GM19467 (cell line): ENCODE results near the gene NDUFAF2.
"Not testable (repeated sequence)": the region's sequence is repeated elsewhere in the genome, so short reads cannot be mapped to it uniquely, and the experiment has no call there.

Experiments
- ATAC-seq: cut with Tn5 transposase; IDR thresholded peaks from one replicate; pipeline ENCODE4 v1.9.1; 2021; ENCODE audit warnings: mild to moderate bottlenecking, moderate library complexity; ENCODE audit not compliant: unreplicated experiment

NDUFAF2 gene

DNA sequence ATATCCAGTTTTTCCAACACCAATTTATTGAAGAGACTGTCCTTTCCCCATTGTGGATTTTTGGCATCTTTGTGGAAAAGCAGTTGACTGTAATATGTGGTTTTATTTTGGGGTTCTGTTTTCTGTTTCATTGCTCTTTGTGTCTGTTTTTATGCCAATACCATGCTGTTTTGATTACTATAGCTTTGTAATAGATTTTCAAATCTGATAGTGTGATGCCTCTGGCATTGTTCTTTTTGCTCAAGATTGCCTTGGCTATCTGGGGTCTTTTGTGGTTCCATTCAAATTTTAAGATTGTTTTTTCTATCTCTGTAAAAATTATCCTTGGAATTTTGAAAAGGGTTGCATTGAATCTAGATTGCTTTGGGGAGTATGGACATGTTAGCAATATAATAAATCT, 99.5 kb downstream of the NDUFAF2 start:
- ATAC-seq, result no peak

DNA sequence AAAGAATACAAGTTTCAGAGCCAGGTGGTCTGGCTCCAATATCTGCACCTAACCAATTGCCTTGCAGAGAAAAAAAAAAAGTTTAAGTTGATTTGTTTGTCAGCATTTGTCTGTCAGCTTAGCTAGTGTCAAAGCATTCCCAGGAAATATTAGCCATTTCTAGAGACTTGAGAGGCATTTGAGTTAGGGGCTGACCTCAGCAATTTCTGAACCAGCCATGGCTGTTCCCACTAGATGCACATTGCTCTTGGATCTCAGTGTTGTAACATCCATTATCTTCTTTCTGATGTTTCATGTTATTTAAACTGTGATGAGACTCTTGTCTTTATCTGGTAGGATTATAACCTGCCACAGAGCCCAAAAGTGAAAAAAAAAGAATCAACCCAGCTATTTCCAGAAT, 102.3 kb downstream of the NDUFAF2 start:
- ATAC-seq, result no peak

DNA sequence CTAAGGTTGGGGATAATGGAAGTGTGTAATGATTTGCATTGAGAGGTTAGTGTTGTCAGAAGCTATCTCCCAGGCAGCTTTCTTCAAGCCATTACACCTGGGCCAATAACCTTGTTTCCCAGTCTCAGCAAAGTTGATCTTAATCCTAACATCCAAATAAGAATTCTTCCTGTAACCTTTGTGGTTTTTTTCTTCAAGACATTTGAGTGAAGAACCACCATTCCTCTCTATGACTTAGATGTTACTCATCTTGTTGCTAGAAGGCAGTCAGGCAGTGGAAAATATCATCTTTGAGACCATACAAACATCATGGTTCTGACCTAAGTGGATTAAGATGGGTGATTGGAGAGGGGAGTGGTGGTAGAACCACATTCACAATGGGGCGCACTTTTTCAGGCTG, 103.5 kb downstream of the NDUFAF2 start:
- ATAC-seq, result no peak

DNA sequence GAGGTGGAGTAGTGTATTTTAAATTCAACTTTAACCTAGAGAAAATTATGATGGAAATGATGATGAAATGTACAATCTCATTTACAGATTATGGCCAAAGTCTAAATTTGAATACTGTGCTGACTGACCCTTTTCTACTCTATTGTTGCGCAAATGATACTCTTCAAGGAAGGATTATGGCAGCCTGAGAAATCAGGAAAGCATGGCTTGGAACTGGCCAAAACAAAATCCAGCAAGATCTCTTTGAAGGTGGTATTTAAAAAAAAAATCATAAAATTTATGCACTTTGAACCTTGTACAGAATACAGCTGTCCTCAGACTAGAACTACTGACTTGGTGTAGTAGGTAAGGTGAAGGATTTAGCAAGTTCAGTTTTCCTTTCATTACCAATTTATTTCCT, 105.3 kb downstream of the NDUFAF2 start:
- no peak for ATAC-seq

DNA sequence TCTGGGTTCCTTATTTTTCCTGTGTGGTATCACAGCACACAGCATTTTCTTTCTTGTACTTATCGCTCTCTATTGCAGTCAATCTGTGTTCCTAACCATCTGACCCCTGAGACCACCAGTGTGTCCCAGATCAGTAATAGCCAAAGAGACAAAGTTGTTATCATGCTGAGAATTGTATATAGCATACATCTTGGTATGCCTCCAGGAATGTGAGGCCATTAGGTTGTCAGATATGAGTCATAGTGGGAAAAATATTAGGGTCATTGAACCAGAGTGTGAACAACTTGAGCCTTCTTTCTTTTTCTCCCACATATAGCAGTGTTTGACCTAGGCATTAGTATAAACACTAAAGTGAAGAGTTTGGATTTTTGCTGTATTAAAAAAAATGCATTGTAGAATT, 106.3 kb downstream of the NDUFAF2 start:
- no peak for ATAC-seq

DNA sequence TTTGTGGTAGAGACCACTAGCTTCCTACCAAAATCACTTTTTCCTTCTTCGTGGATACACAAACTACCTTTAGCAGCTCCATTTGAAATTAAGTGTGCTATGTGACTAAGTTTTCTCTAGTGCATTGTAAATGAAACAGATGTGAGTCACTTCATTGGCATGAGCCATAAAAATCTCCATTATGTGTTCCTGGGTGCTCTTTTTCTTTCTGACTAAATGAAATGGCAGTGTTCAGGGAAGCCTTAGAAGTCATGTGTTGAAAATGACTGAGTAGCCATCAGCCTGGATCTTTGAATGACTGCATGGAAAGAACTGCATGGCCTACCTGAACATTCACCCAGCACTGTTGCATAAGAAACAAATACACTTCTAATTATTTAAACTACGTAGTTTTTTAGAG, 107.9 kb downstream of the NDUFAF2 start:
- no peak for ATAC-seq

DNA sequence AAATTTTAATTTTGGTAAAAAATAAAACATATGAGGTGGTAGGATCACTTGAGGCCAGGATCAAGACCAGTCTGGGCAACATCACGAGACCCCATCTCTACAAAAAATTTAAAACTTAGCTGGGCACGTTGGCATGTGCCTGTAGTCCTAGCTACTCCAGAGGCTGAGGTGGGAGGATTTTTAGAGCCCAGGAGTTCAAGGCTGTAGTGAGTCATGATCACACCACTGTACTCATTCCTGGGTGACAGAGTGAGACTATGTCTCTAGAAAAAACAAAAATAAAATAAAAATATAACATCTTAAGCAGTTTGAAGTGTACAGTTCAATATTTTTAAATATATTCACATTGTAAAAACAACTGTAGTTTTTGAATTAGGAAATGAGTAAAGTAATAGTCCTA, 108.9 kb downstream of the NDUFAF2 start:
- ATAC-seq, result no peak

DNA sequence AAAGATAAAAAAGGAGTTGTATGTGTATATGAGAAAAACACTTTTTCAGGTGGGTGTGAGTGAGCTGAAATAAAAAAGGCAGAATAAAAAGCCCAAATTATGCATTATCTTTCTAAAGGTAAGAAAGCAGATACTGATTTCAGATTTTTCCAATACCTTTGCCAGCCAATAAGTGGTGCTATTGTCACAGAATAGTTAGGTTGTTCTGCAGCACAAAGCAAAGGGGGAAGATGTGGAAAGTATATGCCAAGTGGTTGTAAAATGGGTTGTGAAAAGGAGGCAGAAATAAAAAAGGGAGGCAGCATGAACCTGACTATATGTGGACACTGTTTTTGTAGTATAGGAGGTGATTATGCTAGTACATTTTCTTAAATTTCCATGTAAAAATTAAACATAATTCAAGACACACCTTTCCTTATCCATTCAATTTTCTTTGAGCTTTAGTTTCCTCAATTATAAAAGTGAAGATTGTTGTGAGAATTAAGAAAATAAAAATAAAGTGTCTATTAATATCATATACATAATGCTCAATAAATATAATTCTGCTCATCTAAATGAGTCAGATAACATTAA, 110.5 kb downstream of the NDUFAF2 start:
- ATAC-seq, result no peak

DNA sequence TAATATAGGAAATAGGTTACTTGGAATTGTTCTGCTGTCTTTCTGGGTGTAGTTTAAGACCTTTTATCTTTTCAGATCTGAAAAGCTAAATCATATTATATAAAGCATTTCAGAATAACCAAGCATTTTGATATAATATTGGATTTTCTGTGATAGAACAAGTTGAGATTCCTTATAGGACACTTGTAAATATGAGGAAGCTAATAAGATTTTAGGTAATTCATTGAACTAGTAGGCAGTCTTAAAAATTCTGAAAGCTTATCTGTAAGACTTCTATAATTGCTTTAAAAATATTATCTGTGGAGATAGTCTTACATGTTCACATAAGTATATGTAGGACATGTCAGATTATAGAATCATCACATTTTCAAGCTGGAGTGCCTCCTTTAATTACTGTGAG, 114.5 kb downstream of the NDUFAF2 start:
- ATAC-seq, result no peak

DNA sequence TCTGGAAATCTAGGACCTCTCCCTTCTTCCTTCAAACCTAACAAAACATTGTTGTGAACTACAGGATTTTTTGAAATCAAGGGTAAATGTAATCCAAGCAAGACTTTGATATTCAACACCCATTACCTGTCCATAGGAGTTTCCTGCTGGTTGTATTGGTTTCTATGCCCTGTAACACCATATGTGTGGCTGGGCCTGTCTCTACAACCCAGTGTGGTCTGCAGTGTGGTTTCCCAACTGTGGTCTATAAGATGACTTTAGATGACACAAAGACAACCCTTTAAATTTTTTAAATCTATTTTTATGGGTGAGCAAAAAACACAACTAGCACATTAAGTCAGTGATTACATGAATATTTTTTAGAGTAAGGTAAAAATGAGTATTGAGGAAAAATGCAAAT, 124.1 kb downstream of the NDUFAF2 start:
- ATAC-seq, result no peak

DNA sequence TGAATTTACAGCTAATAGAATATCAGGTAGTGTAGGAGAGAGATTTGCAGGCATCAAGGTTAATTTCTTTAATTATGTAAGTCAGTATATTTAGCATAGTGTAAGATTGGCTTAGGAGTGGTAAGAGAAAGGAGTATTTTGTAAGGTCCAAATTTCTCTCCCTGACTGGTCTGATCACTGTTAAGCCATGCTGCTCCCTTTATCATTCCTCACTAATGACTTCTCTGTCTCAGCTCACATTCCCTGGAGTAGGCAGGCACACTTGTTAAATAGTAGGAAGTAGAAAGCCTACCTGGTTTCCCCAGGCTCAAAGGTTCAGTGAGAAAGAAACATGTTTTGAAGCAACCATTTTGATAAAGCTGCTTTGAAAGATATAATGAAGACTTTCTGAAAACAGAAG, 126.5 kb downstream of the NDUFAF2 start:
- no peak for ATAC-seq

DNA sequence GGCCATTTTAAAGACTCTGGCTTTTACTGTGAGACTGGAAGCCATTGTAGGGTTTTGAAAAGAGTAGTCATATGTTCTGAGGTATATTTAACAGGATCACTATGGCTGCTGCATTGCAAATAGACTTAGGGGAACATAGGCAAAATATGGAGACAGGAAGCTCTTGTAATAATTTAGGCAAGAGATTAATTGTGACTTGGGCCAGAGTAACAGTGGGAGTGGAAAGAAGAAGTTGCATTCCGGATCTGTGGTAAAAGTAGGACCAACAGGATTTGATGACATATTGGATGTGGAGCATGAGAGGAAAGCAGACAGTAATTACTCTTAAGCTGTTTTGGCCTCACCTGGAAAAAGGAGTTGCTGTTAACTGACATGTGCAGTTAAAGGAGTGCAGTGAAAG, 131.6 kb downstream of the NDUFAF2 start:
- ATAC-seq, result no peak

DNA sequence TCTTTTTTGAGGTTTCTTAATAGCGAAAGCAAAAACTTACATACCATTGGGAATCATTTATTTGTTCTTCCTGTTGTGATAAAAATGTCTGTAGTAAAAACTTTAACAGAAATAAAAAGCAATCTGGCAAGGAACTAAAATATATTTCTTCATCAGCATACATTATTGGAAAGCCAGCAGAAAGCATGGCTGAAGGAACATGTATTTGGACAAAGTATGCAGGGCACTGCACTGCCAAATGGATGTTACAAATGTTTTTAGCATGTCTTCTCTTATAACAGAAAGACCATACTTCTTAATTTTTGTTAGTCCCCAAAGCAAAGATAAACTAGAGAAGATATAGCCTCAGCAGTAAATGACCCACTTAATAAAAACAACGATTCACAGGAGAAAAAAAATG, 136.7 kb downstream of the NDUFAF2 start:
- no peak for ATAC-seq

DNA sequence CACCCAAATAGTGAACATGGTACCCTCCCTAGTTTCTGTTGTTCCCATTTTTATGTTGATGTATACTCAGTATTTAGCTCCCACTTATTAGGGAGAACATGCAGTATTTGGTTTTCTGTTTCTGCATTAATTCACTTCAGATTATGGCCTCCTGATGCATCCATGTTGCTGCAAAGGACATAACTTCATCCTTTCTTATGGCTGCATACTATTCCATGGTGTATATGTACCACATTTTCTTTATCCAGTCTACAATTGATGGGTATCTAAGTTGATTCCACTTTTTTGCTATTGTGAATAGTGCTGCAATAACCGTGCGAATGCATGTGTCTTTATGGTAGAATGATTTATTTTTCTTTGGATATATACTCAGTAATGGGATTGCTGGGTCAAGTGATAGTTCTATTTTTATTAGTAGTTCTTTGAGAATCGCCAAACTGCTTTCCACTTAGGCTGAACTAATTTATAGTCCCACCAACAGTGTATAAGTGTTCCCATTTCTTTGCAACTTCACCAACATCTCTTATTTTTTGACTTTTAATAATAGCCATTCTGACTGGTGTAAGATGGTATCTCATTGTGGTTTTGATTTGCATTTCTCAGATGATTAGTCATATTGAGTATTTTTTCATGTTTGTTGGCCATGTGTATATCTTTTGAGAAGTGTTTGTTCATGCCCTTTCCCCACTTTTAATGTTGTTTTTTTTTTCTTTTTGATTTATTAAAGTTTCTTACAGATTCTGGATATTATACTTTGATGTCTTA, 137.7 kb downstream of the NDUFAF2 start:
- ATAC-seq, result no peak

DNA sequence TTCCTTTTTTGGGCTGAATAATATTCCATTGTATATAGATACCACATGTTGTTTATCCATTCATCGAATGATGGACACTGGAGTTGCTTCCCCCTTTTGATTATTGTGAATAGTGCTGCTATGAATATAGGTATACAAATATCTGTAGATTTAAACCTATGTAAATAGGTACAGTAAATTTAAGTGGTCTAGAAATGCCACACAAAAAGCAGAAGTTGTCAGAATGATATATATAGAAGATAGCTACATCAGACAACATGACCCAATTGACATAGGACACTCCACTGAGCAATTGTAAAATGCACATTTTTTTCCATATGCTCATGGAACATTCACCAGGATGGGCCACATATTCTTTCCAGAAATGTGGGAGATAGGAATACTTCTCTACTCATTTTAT, 139.7 kb downstream of the NDUFAF2 start:
- no peak for ATAC-seq

DNA sequence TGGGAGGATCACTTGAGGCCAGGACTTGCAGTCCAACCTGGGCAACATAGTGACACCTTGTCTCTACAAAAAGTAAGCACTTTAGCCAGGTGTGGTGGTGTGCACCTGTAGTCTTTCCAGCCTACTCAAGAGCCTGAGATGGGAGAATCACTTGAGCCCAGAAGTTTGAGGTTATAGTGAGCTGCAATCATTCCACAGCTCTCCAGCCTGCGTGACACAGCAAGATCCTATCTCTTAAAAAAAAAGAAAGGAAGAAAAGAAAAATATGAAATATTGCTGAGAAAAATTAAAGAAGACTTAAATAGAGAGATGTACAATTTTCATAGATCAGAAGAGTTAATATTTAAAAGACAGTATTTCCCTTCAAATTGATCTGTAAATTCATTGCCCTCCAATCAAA, 140.9 kb downstream of the NDUFAF2 start:
- no peak for ATAC-seq

DNA sequence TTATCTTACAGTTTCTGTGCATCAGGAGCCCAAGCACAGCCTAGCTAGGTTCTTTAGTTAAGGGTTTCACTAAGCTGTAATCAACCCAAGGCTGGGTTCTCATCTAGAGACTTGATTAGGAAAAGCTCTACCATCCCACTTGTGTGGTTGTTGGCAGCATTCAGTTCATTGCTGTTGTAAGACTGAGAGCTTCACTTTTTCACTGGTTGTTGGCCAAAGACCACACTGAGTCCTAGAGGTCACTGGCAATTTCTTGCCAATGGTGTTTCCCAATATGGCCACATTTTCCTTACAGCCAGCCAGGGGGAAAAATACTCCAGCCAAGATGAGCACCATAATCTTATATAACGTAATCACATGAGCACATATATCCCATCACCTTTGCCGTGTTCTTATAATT, 142.9 kb downstream of the NDUFAF2 start:
- no peak for ATAC-seq

DNA sequence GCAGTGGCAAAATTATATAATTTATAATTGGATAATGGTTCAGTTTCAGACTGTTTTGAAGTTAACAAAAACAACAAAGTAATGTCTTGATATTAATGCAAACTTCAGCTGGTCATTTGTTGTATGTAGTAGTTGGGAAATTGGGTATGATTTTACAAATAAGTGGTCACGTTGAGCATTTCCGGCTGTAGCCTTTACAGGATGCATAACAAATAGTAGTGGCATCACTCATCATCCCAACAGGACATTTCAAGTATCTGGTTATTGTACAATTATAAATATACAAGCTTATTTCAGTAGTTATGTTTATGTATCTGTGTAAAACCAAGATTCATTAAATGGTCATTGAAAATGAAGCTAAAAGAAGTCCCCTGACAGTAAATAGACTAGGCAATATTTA, 144.3 kb downstream of the NDUFAF2 start:
- no peak for ATAC-seq

DNA sequence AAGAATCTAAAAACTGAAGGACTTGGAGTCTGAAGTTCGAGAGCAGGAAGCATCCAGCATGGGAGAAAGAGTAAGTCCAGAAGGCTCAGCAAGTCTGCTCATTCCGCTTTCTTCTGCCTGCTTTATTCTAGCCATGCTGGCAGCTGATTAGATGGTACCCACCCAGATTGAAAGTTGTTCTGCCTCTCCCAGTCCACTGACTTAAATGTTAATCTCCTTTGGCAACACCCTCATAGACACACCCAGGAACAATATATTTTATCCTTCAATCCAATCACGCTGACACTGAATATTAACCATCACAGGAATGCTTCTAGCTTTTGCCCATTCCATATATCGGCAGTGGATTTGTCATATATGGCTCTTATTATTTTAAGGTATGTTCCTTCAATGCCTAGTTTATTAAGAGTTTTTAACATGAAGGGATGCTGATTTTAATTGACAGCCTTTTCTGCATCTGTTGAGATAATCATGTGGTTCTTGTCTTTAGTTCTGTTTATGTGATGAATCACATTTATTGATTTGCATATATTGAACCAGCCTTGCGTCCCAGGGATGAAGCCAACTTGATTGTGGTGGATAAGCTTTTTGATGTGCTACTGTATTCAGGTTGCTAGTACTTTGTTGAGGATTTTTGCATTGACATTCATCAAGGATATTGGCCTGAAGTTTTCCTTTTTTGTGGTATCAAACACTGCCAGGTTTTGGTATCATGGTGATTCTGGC, 148.2 kb downstream of the NDUFAF2 start:
- ATAC-seq, result not testable (repeated sequence)

DNA sequence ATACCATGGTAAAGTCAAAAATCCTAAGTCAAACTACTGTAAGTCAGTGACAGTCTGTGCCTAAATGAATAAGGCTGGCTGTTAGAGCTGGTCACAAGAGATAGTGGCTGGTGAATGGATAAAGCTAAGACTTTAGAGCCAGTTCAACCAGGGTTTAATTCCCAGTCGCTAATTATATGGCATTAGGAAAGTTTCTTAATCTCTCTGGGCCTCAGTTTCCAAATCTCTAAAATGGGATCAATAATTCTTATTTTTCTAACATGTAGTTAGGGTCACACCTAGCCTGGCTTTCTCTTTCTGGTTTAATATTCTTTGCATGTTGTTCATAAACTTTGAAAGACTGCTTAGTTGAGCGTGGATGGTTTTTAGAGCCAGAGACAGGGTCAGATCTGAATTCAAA, 152.5 kb downstream of the NDUFAF2 start:
- ATAC-seq, result no peak

DNA sequence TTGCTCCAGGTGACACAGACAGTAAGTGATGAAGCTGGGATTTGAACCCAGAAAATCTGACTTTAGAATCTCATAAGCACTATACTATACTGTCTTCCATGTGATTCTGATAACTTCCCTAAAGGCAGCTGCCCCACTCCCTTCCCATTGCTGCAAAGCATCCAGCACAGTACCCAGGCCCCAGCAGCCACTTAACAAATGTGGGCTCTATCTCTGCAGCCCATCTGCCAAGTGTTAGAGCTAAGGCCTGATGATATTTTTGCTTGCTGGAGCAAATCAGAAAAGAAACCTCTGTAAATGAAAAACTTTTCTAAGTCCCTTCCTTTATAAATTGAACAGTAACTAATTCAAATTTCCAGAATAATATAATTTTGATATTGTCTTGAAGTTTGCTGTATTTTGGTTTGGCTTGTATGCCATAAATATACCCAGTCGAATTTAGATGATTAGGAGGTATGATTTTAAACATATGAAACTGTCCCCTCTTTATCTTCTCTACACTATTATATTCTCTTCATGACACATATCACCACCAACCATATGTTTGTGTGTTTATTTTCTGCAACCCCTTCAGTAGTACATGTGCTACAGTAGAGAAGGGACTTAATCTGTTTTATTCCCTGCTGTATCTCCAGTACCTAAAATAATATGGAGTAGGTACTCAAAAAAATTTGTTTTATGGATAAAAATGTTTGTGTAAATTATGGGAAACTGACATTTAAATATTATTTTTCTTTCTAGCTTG, 153.4 kb downstream of the NDUFAF2 start:
- no peak for ATAC-seq

DNA sequence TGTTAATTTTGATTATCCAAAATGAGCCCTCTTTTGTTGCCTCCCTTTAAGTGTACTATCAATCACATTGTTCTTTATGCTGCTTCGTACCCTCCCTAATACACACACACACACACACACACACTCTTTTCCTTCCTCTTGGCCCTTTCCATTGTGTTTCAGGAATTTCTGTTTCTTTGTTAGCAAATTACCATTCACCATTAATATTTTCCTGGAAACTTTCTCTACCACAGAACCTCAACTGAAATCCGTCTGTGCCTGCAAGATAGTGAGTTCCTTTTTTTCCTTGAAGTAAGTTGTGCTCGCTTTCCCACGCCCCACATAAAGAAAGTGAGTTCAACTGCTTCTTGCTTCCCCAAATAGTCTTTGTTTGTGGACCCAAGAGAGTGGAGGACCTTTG, 155.4 kb downstream of the NDUFAF2 start:
- no peak for ATAC-seq
